MM.1S (cell line): Measurements from ENCODE around the gene CAMKK1.

Experiments used
- EZH2 ChIP-seq: fragments of 300-600 bp; sonication (generic); optimal IDR thresholded peaks from 2 replicates; pipeline ENCODE3; 2017; ENCODE audit warnings: low read depth, mild to moderate bottlenecking, antibody characterized with exemption, low read length, mixed read lengths
- TF ChIP-seq, protein P1 (sequence below): fragments of 300-600 bp; sonication (generic); IDR thresholded peaks from 2 replicates; pipeline ENCODE4 v1.5.1; 2016; ENCODE audit warnings: antibody characterized with exemption, low read length, mixed read lengths

DNA sequence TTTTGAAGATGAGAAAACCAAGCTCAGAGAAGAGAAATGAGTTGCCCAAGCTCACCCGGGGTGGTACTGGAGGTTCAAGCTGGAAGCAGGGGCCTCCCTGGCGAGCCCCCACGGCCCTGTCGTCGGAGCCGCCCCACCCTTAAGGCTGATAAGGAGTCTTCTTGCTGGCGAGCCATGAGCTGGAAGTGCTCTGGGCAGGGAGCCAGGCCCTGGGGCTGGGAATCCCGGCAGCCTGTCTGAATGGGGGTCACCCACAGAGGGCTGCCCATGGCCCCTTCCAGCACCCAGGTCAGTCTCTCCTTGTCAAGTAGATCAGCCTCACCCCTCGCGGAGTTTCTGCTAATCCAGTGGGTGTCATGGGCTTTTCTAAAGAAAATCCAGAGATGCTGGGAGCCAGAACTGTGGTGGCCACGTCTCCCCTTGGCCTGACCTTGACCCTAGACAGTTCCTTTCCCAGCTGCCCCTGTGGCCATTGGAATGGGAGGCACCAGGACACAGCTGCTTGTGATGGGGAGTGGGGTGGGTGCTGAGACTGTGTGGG is 24.6 kb upstream of the CAMKK1 start:
- TF ChIP-seq, protein P1, sequence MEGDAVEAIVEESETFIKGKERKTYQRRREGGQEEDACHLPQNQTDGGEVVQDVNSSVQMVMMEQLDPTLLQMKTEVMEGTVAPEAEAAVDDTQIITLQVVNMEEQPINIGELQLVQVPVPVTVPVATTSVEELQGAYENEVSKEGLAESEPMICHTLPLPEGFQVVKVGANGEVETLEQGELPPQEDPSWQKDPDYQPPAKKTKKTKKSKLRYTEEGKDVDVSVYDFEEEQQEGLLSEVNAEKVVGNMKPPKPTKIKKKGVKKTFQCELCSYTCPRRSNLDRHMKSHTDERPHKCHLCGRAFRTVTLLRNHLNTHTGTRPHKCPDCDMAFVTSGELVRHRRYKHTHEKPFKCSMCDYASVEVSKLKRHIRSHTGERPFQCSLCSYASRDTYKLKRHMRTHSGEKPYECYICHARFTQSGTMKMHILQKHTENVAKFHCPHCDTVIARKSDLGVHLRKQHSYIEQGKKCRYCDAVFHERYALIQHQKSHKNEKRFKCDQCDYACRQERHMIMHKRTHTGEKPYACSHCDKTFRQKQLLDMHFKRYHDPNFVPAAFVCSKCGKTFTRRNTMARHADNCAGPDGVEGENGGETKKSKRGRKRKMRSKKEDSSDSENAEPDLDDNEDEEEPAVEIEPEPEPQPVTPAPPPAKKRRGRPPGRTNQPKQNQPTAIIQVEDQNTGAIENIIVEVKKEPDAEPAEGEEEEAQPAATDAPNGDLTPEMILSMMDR, result no peak
- no peak for TF ChIP-seq EZH2
